ENCODE results near the gene RIT2.

GRCh38 chr18:42920621-42921020, 194.9 kb downstream of the RIT2 start:
- TF ChIP-seq CTCF (IDR thresholded peaks at IDR 0.05; ENCODE audit: low read depth, low read length) (no peak), EZH2phosphoT487 (IDR thresholded peaks at IDR 0.05; ENCODE audit: low read depth) (no peak)

Data from OCI-LY3 (cell line).